Measurements from ENCODE around the gene TMEM151B. TPM values are rescaled to one million over a fixed set of nuclear protein-coding genes. Genes with fewer than 3 reads are reported as not detected.

The TMEM151B gene
- total and polyA plus RNA-seq, 7 donors: 0.04 to 0.07 TPM; not detected in 5

- intact Hi-C loops (cut with DNase I): no loop called here
- ATAC-seq: peak in 2 of 4 donors; percentile 29 to 33
These were observed 28.0 kb downstream of the TMEM151B start for GRCh38 chr6:44298055-44298803.

GRCh38 chr6:44298864-44299263, 28.6 kb downstream of the TMEM151B start:
- no peak for TF ChIP-seq CTCF (IDR thresholded peaks at IDR 0.05)
- peaks cover 0 to 24% (median 12%) of the 10 kb centered on the region in 3 donors for H3K27me3 ChIP-seq (ENCODE audit: insufficient read depth in 3 of 3, low read length in 2 of 3)
- ATAC-seq (no peak), DNase-seq (no peak)
- H3K27ac ChIP-seq: no peak overlapping the region
- intact Hi-C loops (cut with DNase I): no loop called here
- H3K4me1 ChIP-seq: peaks cover 10% of the 10 kb centered on the region
- H3K4me3 ChIP-seq: no peak overlapping the region
- peaks cover 0 to 37% of the 10 kb centered on the region in 2 donors for H3K36me3 ChIP-seq (ENCODE audit: insufficient read depth in 1 of 2, low read depth in 1 of 2)
- H3K9me3 ChIP-seq: no peaks in the 10 kb centered on the region
- WGBS, 3 donors: 76 to 79% (median 78%) methylated on average over 3 of the region's 3 CpGs

More at GRCh38 chr6:44298055-44298803, 28.0 kb downstream of the TMEM151B start:
- 27 to 28% (median 27%) methylated on average over 20 of the region's 20 CpGs for whole genome bisulfite sequencing, 3 donors
- TF ChIP-seq CTCF (IDR thresholded peaks at IDR 0.05): no peak
- H3K4me3 ChIP-seq: peak overlapping the region; percentile 70
- H3K27ac ChIP-seq: no peak overlapping the region
- H3K4me1 ChIP-seq: peaks cover 10% of the 10 kb centered on the region
- H3K36me3 ChIP-seq (ENCODE audit: insufficient read depth in 1 of 2, low read depth in 1 of 2): peaks cover 0 to 30% of the 10 kb centered on the region in 2 donors
- DNase-seq: no peak
- no peaks in the 10 kb centered on the region for H3K9me3 ChIP-seq
- peaks cover 0 to 30% (median 12%) of the 10 kb centered on the region in 3 donors for H3K27me3 ChIP-seq (ENCODE audit: insufficient read depth in 3 of 3, low read length in 2 of 3)

GRCh38 chr6:44300292-44300823, 30.1 kb downstream of the TMEM151B start:
- intact Hi-C loops (cut with DNase I): no loop called here
- DNase-seq: peak in 1 of 2 donors; percentile 39
- no peak for ATAC-seq
- Histone ChIP-seq H3K9me3 (no peaks in the 10 kb centered on the region), H3K36me3 (ENCODE audit: insufficient read depth in 1 of 2, low read depth in 1 of 2) (peaks cover 3 to 52% of the 10 kb centered on the region in 2 donors), H3K27ac (no peak overlapping the region), H3K27me3 (ENCODE audit: insufficient read depth in 3 of 3, low read length in 2 of 3) (peaks cover 0 to 21% (median 12%) of the 10 kb centered on the region in 3 donors), H3K4me1 (peaks cover 10% of the 10 kb centered on the region), H3K4me3 (no peak overlapping the region)
- 82 to 89% (median 87%) methylated on average over 7 of the region's 7 CpGs for WGBS, 3 donors
- TF ChIP-seq CTCF (IDR thresholded peaks at IDR 0.05): no peak

- no peak overlapping the region for H3K27ac ChIP-seq
- intact Hi-C loops (cut with DNase I): no loop called here
- H3K27me3 ChIP-seq (ENCODE audit: insufficient read depth in 3 of 3, low read length in 2 of 3): peaks cover 0 to 21% (median 12%) of the 10 kb centered on the region in 3 donors
- DNase-seq: peak in 1 of 2 donors; percentile 20
- 86 to 93% (median 90%) methylated on average over 8 of the region's 8 CpGs for WGBS, 3 donors
- H3K36me3 ChIP-seq (ENCODE audit: insufficient read depth in 1 of 2, low read depth in 1 of 2): peaks cover 4 to 59% of the 10 kb centered on the region in 2 donors
- H3K4me1 ChIP-seq: peaks cover 10% of the 10 kb centered on the region
- no peak overlapping the region for H3K4me3 ChIP-seq
- TF ChIP-seq CTCF (IDR thresholded peaks at IDR 0.05): no peak
- ATAC-seq: no peak
- no peaks in the 10 kb centered on the region for H3K9me3 ChIP-seq
These were observed 30.9 kb downstream of the TMEM151B start for GRCh38 chr6:44301106-44301505.
